Activated naive CD8-positive, alpha-beta T cell treated with anti-CD3 and anti-CD28 coated beads, Interleukin-2, amount 10 ng/mL, durations not matched to agents 7 days and 5 days (primary cell): ENCODE data around the gene SLC8A1. TPM values are rescaled to one million over a fixed set of nuclear protein-coding genes. Genes with fewer than 3 reads are reported as not detected.

Source experiments
- ATAC-seq: fragments of 150-1000 bp; cut with Tn5 transposase; one replicate; pipeline ENCODE4 v1.10.0; 2021; ENCODE audit warnings: low read depth, moderate library complexity
- POLR2A ChIA-PET: fragments of 350-600 bp; sonication (Branson Sonifier 250); formaldehyde crosslinking; loops from one replicate; lab custom pipeline; 2021; ENCODE audit warnings: antibody characterized with exemption; lab: Charles Lee
- DNase-seq: peaks from one replicate; pipeline ENCODE4 v3.0.0; 2021
- H3K27ac Mint-ChIP-seq: one replicate; pipeline ENCODE4 v1.8.0; 2022; ENCODE audit warnings: mild to moderate bottlenecking, mixed read lengths
- H3K27me3 Mint-ChIP-seq: one replicate; pipeline ENCODE4 v1.8.0; 2022; ENCODE audit warnings: mild to moderate bottlenecking, moderate library complexity, mixed read lengths
- H3K36me3 Mint-ChIP-seq: one replicate; pipeline ENCODE4 v1.8.0; 2021; ENCODE audit warnings: mild to moderate bottlenecking, mixed read lengths
- H3K4me1 Mint-ChIP-seq: one replicate; pipeline ENCODE4 v1.8.0; 2021; ENCODE audit warnings: mixed read lengths
- H3K4me3 Mint-ChIP-seq: one replicate; pipeline ENCODE4 v1.8.0; 2022; ENCODE audit warnings: mild to moderate bottlenecking, moderate library complexity, mixed read lengths
- H3K9me3 Mint-ChIP-seq: one replicate; pipeline ENCODE4 v1.8.0; 2021; ENCODE audit warnings: mixed read lengths
- total RNA-seq, 2 experiments: library from RNA; stranded (reverse); gene quantifications; one replicate each; pipeline ENCODE4 v1.2.3, GENCODE V29; 2021

The SLC8A1 gene
- total RNA-seq, 2 experiments from 2014 or later = 0.68 to 0.75 TPM

- POLR2A ChIA-PET = no interaction called here
- ATAC-seq (no peak), DNase-seq (no peak)
- no peak overlapping the region for H3K4me3 Mint-ChIP-seq
- H3K4me1 Mint-ChIP-seq = no peaks in the 10 kb centered on the region
- H3K27ac Mint-ChIP-seq = no peak overlapping the region
- H3K9me3 Mint-ChIP-seq = peaks cover 7% of the 10 kb centered on the region
- H3K27me3 Mint-ChIP-seq = no peaks in the 10 kb centered on the region
- H3K36me3 Mint-ChIP-seq = peaks cover 3% of the 10 kb centered on the region
These were observed 71.8 kb downstream of the SLC8A1 start for GRCh38 chr2:40380041-40380440.

- POLR2A ChIA-PET = no interaction called here
- H3K27ac Mint-ChIP-seq = no peak overlapping the region
- H3K36me3 Mint-ChIP-seq = no peaks in the 10 kb centered on the region
- H3K27me3 Mint-ChIP-seq = no peaks in the 10 kb centered on the region
- no peaks in the 10 kb centered on the region for H3K9me3 Mint-ChIP-seq
- no peaks in the 10 kb centered on the region for H3K4me1 Mint-ChIP-seq
- H3K4me3 Mint-ChIP-seq = no peak overlapping the region
- ATAC-seq (no peak), DNase-seq (no peak)
These were observed 77.2 kb downstream of the SLC8A1 start for GRCh38 chr2:40374543-40375240.

- Mint-ChIP-seq H3K9me3 (peaks cover 1% of the 10 kb centered on the region), H3K27ac (no peak overlapping the region)
- no peak for ATAC-seq
These were observed 78.8 kb downstream of the SLC8A1 start for GRCh38 chr2:40373111-40373510.

GRCh38 chr2:40372283-40372985, 79.5 kb downstream of the SLC8A1 start:
- Mint-ChIP-seq H3K27ac (no peak overlapping the region), H3K4me3 (no peak overlapping the region), H3K36me3 (no peaks in the 10 kb centered on the region), H3K27me3 (no peaks in the 10 kb centered on the region), H3K9me3 (peaks cover 1% of the 10 kb centered on the region), H3K4me1 (no peaks in the 10 kb centered on the region)
- ATAC-seq = no peak
- no peak for DNase-seq
- POLR2A ChIA-PET = no interaction called here

More at GRCh38 chr2:40373111-40373510, 78.8 kb downstream of the SLC8A1 start:
- POLR2A ChIA-PET = no interaction called here
- H3K4me3 Mint-ChIP-seq = no peak overlapping the region
- DNase-seq = no peak
- H3K27me3 Mint-ChIP-seq = no peaks in the 10 kb centered on the region
- no peaks in the 10 kb centered on the region for H3K36me3 Mint-ChIP-seq
- no peaks in the 10 kb centered on the region for H3K4me1 Mint-ChIP-seq

GRCh38 chr2:40371525-40372282, 80.2 kb downstream of the SLC8A1 start:
- no peak for ATAC-seq
- Mint-ChIP-seq H3K27ac (no peak overlapping the region), H3K4me1 (no peaks in the 10 kb centered on the region), H3K36me3 (no peaks in the 10 kb centered on the region), H3K4me3 (no peak overlapping the region), H3K27me3 (no peaks in the 10 kb centered on the region), H3K9me3 (peaks cover 1% of the 10 kb centered on the region)
- DNase-seq = no peak
- POLR2A ChIA-PET = no interaction called here

GRCh38 chr2:40370007-40370395, 81.9 kb downstream of the SLC8A1 start:
- Mint-ChIP-seq H3K27ac (no peak overlapping the region), H3K36me3 (no peaks in the 10 kb centered on the region), H3K27me3 (no peaks in the 10 kb centered on the region), H3K4me3 (no peak overlapping the region), H3K4me1 (peaks cover under 1% of the 10 kb centered on the region), H3K9me3 (peaks cover 1% of the 10 kb centered on the region)
- POLR2A ChIA-PET = no interaction called here
- DNase-seq = no peak
- ATAC-seq = no peak

GRCh38 chr2:40369267-40370006, 82.5 kb downstream of the SLC8A1 start:
- ATAC-seq (no peak), DNase-seq (no peak)
- Mint-ChIP-seq H3K27ac (no peak overlapping the region), H3K27me3 (no peaks in the 10 kb centered on the region), H3K36me3 (no peaks in the 10 kb centered on the region), H3K4me1 (peaks cover 4% of the 10 kb centered on the region), H3K9me3 (peaks cover 1% of the 10 kb centered on the region), H3K4me3 (no peak overlapping the region)
- POLR2A ChIA-PET = no interaction called here

- POLR2A ChIA-PET = no interaction called here
- Mint-ChIP-seq H3K4me1 (peaks cover 4% of the 10 kb centered on the region), H3K36me3 (no peaks in the 10 kb centered on the region), H3K27me3 (peaks cover 3% of the 10 kb centered on the region), H3K27ac (no peak overlapping the region), H3K4me3 (no peak overlapping the region), H3K9me3 (peaks cover 1% of the 10 kb centered on the region)
- DNase-seq (no peak), ATAC-seq (no peak)
These were observed 84.2 kb downstream of the SLC8A1 start for GRCh38 chr2:40367652-40368051.

GRCh38 chr2:40367032-40367431, 84.9 kb downstream of the SLC8A1 start:
- H3K9me3 Mint-ChIP-seq = peaks cover 1% of the 10 kb centered on the region
- peaks cover 3% of the 10 kb centered on the region for H3K27me3 Mint-ChIP-seq
- peaks cover 4% of the 10 kb centered on the region for H3K4me1 Mint-ChIP-seq
- POLR2A ChIA-PET = no interaction called here
- no peaks in the 10 kb centered on the region for H3K36me3 Mint-ChIP-seq
- H3K27ac Mint-ChIP-seq = no peak overlapping the region
- ATAC-seq (no peak), DNase-seq (no peak)
- H3K4me3 Mint-ChIP-seq = no peak overlapping the region

- no peak overlapping the region for H3K27ac Mint-ChIP-seq
- H3K27me3 Mint-ChIP-seq = peaks cover 4% of the 10 kb centered on the region
- POLR2A ChIA-PET = no interaction called here
- H3K36me3 Mint-ChIP-seq = no peaks in the 10 kb centered on the region
- ATAC-seq = no peak
- peak overlapping the region; percentile 65 for H3K4me3 Mint-ChIP-seq
- H3K9me3 Mint-ChIP-seq = peaks cover 1% of the 10 kb centered on the region
- peaks cover 4% of the 10 kb centered on the region for H3K4me1 Mint-ChIP-seq
- no peak for DNase-seq
These were observed 87.6 kb downstream of the SLC8A1 start for GRCh38 chr2:40364151-40364874.

- peaks cover 4% of the 10 kb centered on the region for H3K4me1 Mint-ChIP-seq
- H3K36me3 Mint-ChIP-seq = no peaks in the 10 kb centered on the region
- no peak overlapping the region for H3K4me3 Mint-ChIP-seq
- peaks cover under 1% of the 10 kb centered on the region for H3K9me3 Mint-ChIP-seq
- no peak for ATAC-seq
- POLR2A ChIA-PET = no interaction called here
- DNase-seq = no peak
- peaks cover 4% of the 10 kb centered on the region for H3K27me3 Mint-ChIP-seq
- H3K27ac Mint-ChIP-seq = no peak overlapping the region
These were observed 88.3 kb downstream of the SLC8A1 start for GRCh38 chr2:40363631-40364030.

GRCh38 chr2:40363231-40363630, 88.7 kb downstream of the SLC8A1 start:
- POLR2A ChIA-PET = no interaction called here
- no peak overlapping the region for H3K27ac Mint-ChIP-seq
- DNase-seq (no peak), ATAC-seq (no peak)
- H3K4me1 Mint-ChIP-seq = peaks cover 4% of the 10 kb centered on the region
- no peaks in the 10 kb centered on the region for H3K36me3 Mint-ChIP-seq
- H3K9me3 Mint-ChIP-seq = no peaks in the 10 kb centered on the region
- no peak overlapping the region for H3K4me3 Mint-ChIP-seq
- peaks cover 4% of the 10 kb centered on the region for H3K27me3 Mint-ChIP-seq

- Mint-ChIP-seq H3K27me3 (peaks cover 4% of the 10 kb centered on the region), H3K9me3 (no peaks in the 10 kb centered on the region), H3K4me1 (peaks cover 4% of the 10 kb centered on the region), H3K4me3 (no peak overlapping the region), H3K36me3 (no peaks in the 10 kb centered on the region), H3K27ac (no peak overlapping the region)
- POLR2A ChIA-PET = no interaction called here
- ATAC-seq = no peak
- no peak for DNase-seq
These were observed 90.4 kb downstream of the SLC8A1 start for GRCh38 chr2:40361478-40361877.
